GM23338 (cell line): ENCODE data around the gene SELENON. TPM values are rescaled to one million over a fixed set of nuclear protein-coding genes. Genes with fewer than 3 reads are reported as not detected.

Experiments used
- ATAC-seq: fragments of 200-7000 bp; cut with Tn5 transposase; 3 replicates; pipeline ENCODE4 v1.9.1; 2020
- DNase-seq: peaks from one replicate; pipeline ENCODE4 v3.0.0-alpha.2; 2015; ENCODE audit warnings: low spot score
- H2AFZ ChIP-seq: fragments of 200-600 bp; sonication (generic); 2 replicates; pipeline ENCODE4 v1.8.0; 2016; ENCODE audit warnings: antibody characterized with exemption, mild to moderate bottlenecking, moderate library complexity
- H3F3A ChIP-seq: fragments of 200-600 bp; sonication (generic); replicated peaks from 2 replicates; pipeline ENCODE4 v1.8.0; 2017; ENCODE audit warnings: antibody characterized with exemption, mixed run types, low read depth
- H3K27ac ChIP-seq: fragments of 200-600 bp; sonication (generic); 2 replicates; pipeline ENCODE4 v1.6.1; 2016; ENCODE audit warnings: low read depth
- H3K27me3 ChIP-seq: fragments of 200-600 bp; sonication (generic); 2 replicates; pipeline ENCODE4 v1.8.0; 2016; ENCODE audit warnings: mild to moderate bottlenecking, mixed run types, moderate library complexity; ENCODE audit not compliant: insufficient read depth
- H3K36me3 ChIP-seq: fragments of 200-600 bp; sonication (generic); 2 replicates; pipeline ENCODE4 v1.8.0; 2016; ENCODE audit warnings: mild to moderate bottlenecking; ENCODE audit not compliant: insufficient read depth
- H3K4me1 ChIP-seq: fragments of 200-600 bp; sonication (generic); 2 replicates; pipeline ENCODE4 v1.8.0; 2016; ENCODE audit warnings: mild to moderate bottlenecking, moderate library complexity; ENCODE audit not compliant: insufficient read depth
- H3K4me2 ChIP-seq: fragments of 200-600 bp; sonication (generic); 2 replicates; pipeline ENCODE4 v1.7.1; 2017; ENCODE audit warnings: mixed run types
- H3K4me3 ChIP-seq: fragments of 200-600 bp; sonication (generic); 2 replicates; pipeline ENCODE4 v1.6.1; 2016; ENCODE audit warnings: mixed run types
- H3K79me2 ChIP-seq: fragments of 200-600 bp; sonication (generic); replicated peaks from 2 replicates; pipeline ENCODE4 v1.8.0; 2017; ENCODE audit warnings: mild to moderate bottlenecking; ENCODE audit not compliant: insufficient read depth
- H3K9me2 ChIP-seq: fragments of 200-600 bp; sonication (generic); 2 replicates; pipeline ENCODE4 v1.8.0; 2017; ENCODE audit not compliant: insufficient read depth
- H4K20me1 ChIP-seq: fragments of 200-600 bp; sonication (generic); replicated peaks from 2 replicates; pipeline ENCODE4 v1.8.0; 2017; ENCODE audit warnings: mild to moderate bottlenecking; ENCODE audit not compliant: insufficient read depth
- H3K27ac Mint-ChIP-seq: 2 replicates; pipeline ENCODE4 v1.8.0; 2020; ENCODE audit warnings: inconsistent platforms, mild to moderate bottlenecking, moderate library complexity, mixed read lengths
- H3K27me3 Mint-ChIP-seq: 3 replicates; pipeline ENCODE4 v1.8.0; 2022; ENCODE audit warnings: low read depth, mild to moderate bottlenecking, moderate library complexity, mixed read lengths, inconsistent platforms; ENCODE audit not compliant: insufficient read depth, poor library complexity
- H3K36me3 Mint-ChIP-seq: 3 replicates; pipeline ENCODE4 v1.8.0; 2021; ENCODE audit warnings: low read depth, mild to moderate bottlenecking, inconsistent platforms, moderate library complexity, mixed read lengths
- H3K4me1 Mint-ChIP-seq: 3 replicates; pipeline ENCODE4 v1.8.0; 2020; ENCODE audit warnings: mild to moderate bottlenecking, inconsistent platforms, mixed read lengths
- H3K4me3 Mint-ChIP-seq: 3 replicates; pipeline ENCODE4 v1.8.0; 2021; ENCODE audit warnings: moderate library complexity, mild to moderate bottlenecking, inconsistent platforms, mixed read lengths
- H3K9me3 Mint-ChIP-seq: 3 replicates; pipeline ENCODE4 v1.8.0; 2020; ENCODE audit warnings: moderate library complexity, mild to moderate bottlenecking, inconsistent platforms, mixed read lengths
- CREB1 ChIP-seq: fragments of 250-450 bp; sonication (Bioruptor Pico); IDR thresholded peaks from 2 replicates; pipeline ENCODE4 v1.5.0; 2020; ENCODE audit warnings: low read depth, mild to moderate bottlenecking, moderate library complexity
- CTCF ChIP-seq, 2 experiments: fragments of 200-600 bp in 1 of 2; sonication (generic) in 1 of 2; conservative IDR thresholded peaks; 2 replicates each; pipeline versions ENCODE4 v1.5.1 to v1.6.1; 2016 to 2017; ENCODE audit warnings: antibody characterized with exemption in 2 of 2, low read depth in 2 of 2, mild to moderate bottlenecking in 2 of 2, moderate library complexity in 1 of 2
- ETS1 ChIP-seq: IDR thresholded peaks from 2 replicates; pipeline ENCODE4 v1.6.1; 2016; ENCODE audit warnings: antibody characterized with exemption
- EZH2 ChIP-seq: fragments of 200-600 bp; sonication (generic); IDR thresholded peaks from one replicate; pipeline ENCODE4 v1.8.0; 2017; ENCODE audit warnings: antibody characterized with exemption, mild to moderate bottlenecking, low read depth; ENCODE audit not compliant: unreplicated experiment
- EZH2phosphoT487 ChIP-seq: fragments of 200-600 bp; sonication (generic); IDR thresholded peaks from one replicate; pipeline ENCODE4 v1.8.1; 2018; ENCODE audit warnings: antibody characterized with exemption; ENCODE audit not compliant: unreplicated experiment
- JUNB ChIP-seq: IDR thresholded peaks from one replicate; pipeline ENCODE4 v1.6.1; 2016; ENCODE audit warnings: antibody characterized with exemption; ENCODE audit not compliant: unreplicated experiment
- NANOG ChIP-seq: IDR thresholded peaks from 2 replicates; pipeline ENCODE4 v1.6.1; 2016; ENCODE audit warnings: antibody characterized with exemption, borderline replicate concordance
- POLR2AphosphoS5 ChIP-seq: IDR thresholded peaks from 2 replicates; pipeline ENCODE4 v1.6.1; 2016; ENCODE audit warnings: antibody characterized with exemption, low read depth
- STAT1 ChIP-seq: IDR thresholded peaks from one replicate; pipeline ENCODE4 v1.6.1; 2016; ENCODE audit warnings: antibody characterized with exemption; ENCODE audit not compliant: unreplicated experiment
- ZNF114 ChIP-seq: fragments of 250-450 bp; sonication (Bioruptor Pico); IDR thresholded peaks from 2 replicates; pipeline ENCODE4 v1.5.0; 2020; ENCODE audit warnings: mild to moderate bottlenecking, moderate library complexity
- ZNF331 ChIP-seq: fragments of 250-450 bp; sonication (Bioruptor Pico); IDR thresholded peaks from 2 replicates; pipeline ENCODE4 v1.5.0; 2020; ENCODE audit warnings: low read depth, mild to moderate bottlenecking, moderate library complexity
- polyA plus RNA-seq: library from polyadenylated mRNA; unstranded; fragments of >200 nt; fragmentation: Nextera tagmentation; extraction: Ambion mirVana; gene quantifications from 2 replicates; pipeline ENCODE4 v1.2.1, GENCODE V29; 2016
- total RNA-seq: library from RNA; depleted of rRNA; stranded (reverse); fragments of >200 nt; shearing (Covaris generic); gene quantifications from 2 replicates; pipeline ENCODE4 v1.2.3, GENCODE V29; 2014
- TF ChIP-seq, protein P1 (sequence below): IDR thresholded peaks from one replicate; pipeline ENCODE4 v1.6.1; 2018; ENCODE audit warnings: antibody characterized with exemption; ENCODE audit not compliant: unreplicated experiment
- TF ChIP-seq, protein P2 (sequence below): fragments of 250-450 bp; sonication (Bioruptor Pico); IDR thresholded peaks from 2 replicates; pipeline ENCODE4 v1.5.0; 2020; ENCODE audit warnings: mild to moderate bottlenecking, moderate library complexity

Gene SELENON
- total and polyA plus RNA-seq, 2 experiments from 2014 or later: 17.9 to 93.2 TPM

DNA sequence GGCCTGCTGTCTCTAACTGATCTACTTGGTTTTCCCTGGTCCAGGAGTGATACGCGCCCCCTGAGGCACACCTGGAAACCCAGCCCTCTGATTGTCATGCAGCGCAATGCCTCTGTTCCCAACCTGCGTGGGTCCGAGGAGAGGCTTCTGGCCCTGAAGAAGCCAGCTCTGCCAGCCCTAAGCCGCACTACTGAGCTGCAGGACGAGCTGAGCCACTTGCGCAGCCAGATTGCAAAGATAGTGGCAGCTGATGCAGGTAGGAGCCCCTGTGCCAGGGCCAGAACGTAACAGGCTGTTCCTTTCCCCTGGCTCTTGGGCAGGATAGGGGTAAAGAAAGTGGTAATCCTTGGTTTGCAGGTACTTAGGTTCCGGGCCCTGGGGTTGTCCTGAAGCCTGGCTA is 26.6 kb downstream of the SELENON start:
- Mint-ChIP-seq H3K27ac (no peak overlapping the region), H3K27me3 (peaks cover 3% of the 10 kb centered on the region), H3K4me3 (no peak overlapping the region), H3K9me3 (no peaks in the 10 kb centered on the region), H3K4me1 (peaks cover 3% of the 10 kb centered on the region), H3K36me3 (peaks cover 40% of the 10 kb centered on the region)
- TF ChIP-seq CTCF (conservative IDR thresholded peaks at IDR 0.05; ENCODE audit: low read depth in 2 of 2): no peak
- TF ChIP-seq, protein P1, sequence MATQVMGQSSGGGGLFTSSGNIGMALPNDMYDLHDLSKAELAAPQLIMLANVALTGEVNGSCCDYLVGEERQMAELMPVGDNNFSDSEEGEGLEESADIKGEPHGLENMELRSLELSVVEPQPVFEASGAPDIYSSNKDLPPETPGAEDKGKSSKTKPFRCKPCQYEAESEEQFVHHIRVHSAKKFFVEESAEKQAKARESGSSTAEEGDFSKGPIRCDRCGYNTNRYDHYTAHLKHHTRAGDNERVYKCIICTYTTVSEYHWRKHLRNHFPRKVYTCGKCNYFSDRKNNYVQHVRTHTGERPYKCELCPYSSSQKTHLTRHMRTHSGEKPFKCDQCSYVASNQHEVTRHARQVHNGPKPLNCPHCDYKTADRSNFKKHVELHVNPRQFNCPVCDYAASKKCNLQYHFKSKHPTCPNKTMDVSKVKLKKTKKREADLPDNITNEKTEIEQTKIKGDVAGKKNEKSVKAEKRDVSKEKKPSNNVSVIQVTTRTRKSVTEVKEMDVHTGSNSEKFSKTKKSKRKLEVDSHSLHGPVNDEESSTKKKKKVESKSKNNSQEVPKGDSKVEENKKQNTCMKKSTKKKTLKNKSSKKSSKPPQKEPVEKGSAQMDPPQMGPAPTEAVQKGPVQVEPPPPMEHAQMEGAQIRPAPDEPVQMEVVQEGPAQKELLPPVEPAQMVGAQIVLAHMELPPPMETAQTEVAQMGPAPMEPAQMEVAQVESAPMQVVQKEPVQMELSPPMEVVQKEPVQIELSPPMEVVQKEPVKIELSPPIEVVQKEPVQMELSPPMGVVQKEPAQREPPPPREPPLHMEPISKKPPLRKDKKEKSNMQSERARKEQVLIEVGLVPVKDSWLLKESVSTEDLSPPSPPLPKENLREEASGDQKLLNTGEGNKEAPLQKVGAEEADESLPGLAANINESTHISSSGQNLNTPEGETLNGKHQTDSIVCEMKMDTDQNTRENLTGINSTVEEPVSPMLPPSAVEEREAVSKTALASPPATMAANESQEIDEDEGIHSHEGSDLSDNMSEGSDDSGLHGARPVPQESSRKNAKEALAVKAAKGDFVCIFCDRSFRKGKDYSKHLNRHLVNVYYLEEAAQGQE: no peak
- no peak for TF ChIP-seq STAT1
- TF ChIP-seq JUNB: no peak
- TF ChIP-seq EZH2phosphoT487: no peak
- TF ChIP-seq EZH2: no peak
- TF ChIP-seq, protein P2, sequence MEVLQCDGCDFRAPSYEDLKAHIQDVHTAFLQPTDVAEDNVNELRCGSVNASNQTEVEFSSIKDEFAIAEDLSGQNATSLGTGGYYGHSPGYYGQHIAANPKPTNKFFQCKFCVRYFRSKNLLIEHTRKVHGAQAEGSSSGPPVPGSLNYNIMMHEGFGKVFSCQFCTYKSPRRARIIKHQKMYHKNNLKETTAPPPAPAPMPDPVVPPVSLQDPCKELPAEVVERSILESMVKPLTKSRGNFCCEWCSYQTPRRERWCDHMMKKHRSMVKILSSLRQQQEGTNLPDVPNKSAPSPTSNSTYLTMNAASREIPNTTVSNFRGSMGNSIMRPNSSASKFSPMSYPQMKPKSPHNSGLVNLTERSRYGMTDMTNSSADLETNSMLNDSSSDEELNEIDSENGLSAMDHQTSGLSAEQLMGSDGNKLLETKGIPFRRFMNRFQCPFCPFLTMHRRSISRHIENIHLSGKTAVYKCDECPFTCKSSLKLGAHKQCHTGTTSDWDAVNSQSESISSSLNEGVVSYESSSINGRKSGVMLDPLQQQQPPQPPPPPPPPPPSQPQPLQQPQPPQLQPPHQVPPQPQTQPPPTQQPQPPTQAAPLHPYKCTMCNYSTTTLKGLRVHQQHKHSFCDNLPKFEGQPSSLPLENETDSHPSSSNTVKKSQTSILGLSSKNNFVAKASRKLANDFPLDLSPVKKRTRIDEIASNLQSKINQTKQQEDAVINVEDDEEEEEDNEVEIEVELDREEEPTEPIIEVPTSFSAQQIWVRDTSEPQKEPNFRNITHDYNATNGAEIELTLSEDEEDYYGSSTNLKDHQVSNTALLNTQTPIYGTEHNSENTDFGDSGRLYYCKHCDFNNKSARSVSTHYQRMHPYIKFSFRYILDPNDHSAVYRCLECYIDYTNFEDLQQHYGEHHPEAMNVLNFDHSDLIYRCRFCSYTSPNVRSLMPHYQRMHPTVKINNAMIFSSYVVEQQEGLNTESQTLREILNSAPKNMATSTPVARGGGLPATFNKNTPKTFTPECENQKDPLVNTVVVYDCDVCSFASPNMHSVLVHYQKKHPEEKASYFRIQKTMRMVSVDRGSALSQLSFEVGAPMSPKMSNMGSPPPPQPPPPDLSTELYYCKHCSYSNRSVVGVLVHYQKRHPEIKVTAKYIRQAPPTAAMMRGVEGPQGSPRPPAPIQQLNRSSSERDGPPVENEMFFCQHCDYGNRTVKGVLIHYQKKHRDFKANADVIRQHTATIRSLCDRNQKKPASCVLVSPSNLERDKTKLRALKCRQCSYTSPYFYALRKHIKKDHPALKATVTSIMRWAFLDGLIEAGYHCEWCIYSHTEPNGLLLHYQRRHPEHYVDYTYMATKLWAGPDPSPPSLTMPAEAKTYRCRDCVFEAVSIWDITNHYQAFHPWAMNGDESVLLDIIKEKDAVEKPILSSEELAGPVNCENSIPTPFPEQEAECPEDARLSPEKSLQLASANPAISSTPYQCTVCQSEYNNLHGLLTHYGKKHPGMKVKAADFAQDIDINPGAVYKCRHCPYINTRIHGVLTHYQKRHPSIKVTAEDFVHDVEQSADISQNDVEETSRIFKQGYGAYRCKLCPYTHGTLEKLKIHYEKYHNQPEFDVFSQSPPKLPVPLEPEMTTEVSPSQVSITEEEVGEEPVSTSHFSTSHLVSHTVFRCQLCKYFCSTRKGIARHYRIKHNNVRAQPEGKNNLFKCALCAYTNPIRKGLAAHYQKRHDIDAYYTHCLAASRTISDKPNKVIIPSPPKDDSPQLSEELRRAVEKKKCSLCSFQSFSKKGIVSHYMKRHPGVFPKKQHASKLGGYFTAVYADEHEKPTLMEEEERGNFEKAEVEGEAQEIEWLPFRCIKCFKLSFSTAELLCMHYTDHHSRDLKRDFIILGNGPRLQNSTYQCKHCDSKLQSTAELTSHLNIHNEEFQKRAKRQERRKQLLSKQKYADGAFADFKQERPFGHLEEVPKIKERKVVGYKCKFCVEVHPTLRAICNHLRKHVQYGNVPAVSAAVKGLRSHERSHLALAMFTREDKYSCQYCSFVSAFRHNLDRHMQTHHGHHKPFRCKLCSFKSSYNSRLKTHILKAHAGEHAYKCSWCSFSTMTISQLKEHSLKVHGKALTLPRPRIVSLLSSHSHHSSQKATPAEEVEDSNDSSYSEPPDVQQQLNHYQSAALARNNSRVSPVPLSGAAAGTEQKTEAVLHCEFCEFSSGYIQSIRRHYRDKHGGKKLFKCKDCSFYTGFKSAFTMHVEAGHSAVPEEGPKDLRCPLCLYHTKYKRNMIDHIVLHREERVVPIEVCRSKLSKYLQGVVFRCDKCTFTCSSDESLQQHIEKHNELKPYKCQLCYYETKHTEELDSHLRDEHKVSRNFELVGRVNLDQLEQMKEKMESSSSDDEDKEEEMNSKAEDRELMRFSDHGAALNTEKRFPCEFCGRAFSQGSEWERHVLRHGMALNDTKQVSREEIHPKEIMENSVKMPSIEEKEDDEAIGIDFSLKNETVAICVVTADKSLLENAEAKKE: no peak
- no peak for TF ChIP-seq ETS1
- TF ChIP-seq ZNF114 (CRISPR knock-in tag): no peak
- no peak for TF ChIP-seq POLR2AphosphoS5
- no peak for TF ChIP-seq ZNF331
- no peak for TF ChIP-seq NANOG
- TF ChIP-seq CREB1 (CRISPR knock-in tag): no peak
- DNase-seq (no peak), ATAC-seq (peak; percentile 31; the same call in 2 of the 3 replicates)
- peaks cover 36% of the 10 kb centered on the region for H3K36me3 ChIP-seq
- H3K9me2 ChIP-seq: no peaks in the 10 kb centered on the region
- no peak overlapping the region for H3K4me2 ChIP-seq
- H3F3A ChIP-seq: 0 out of 2 replicates have a peak, but pooled peaks cover 4% of the 10 kb centered on the region
- H3K79me2 ChIP-seq: no peaks in the 10 kb centered on the region
- H3K27ac ChIP-seq: no peak overlapping the region
- no peak overlapping the region for H2AFZ ChIP-seq
- H3K4me1 ChIP-seq: no peaks in the 10 kb centered on the region
- H4K20me1 ChIP-seq: peaks cover 10% of the 10 kb centered on the region; the same call in 1 of the 2 replicates
- H3K4me3 ChIP-seq: no peak overlapping the region
- peaks cover 7% of the 10 kb centered on the region for H3K27me3 ChIP-seq
